ENCODE data around the gene GIT2. TPM values are rescaled to one million over a fixed set of nuclear protein-coding genes. Genes with fewer than 3 reads are reported as not detected.
"Not testable (repeated sequence)": the region's sequence is repeated elsewhere in the genome, so short reads cannot be mapped to it uniquely, and the experiment has no call there.

GIT2 gene
- total RNA-seq, 1 donor from 2014 or later, result 50.5 TPM

DNA sequence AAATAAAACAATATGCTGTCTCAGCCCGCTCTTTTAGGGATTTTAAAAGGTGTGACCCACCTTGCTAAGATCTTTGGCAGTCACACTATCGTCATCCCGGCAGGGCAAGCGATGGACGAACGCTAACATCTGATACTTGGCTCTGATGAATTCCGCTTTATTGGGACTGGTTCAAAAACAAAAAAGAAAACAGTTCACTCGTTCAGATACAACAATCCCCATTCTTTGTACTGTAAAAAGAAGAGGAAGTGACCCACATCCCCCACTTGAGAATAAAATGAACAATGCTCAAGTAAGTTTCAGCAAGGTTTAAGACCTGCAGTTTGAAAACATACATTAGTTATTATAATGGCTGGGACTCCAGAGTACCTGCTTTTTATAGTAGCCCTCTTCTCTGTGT lies 7.3 kb downstream of the GIT2 start:
- no peaks in the 10 kb centered on the region for H3K9me3 ChIP-seq (replicated peaks)
- no peak for DNase-seq
- H3K27me3 ChIP-seq (ENCODE audit: low read depth), result no peaks in the 10 kb centered on the region
- H3K36me3 ChIP-seq, result peaks cover 69% of the 10 kb centered on the region
- peaks cover 50% of the 10 kb centered on the region for H3K4me1 ChIP-seq
- TF ChIP-seq, protein P1, sequence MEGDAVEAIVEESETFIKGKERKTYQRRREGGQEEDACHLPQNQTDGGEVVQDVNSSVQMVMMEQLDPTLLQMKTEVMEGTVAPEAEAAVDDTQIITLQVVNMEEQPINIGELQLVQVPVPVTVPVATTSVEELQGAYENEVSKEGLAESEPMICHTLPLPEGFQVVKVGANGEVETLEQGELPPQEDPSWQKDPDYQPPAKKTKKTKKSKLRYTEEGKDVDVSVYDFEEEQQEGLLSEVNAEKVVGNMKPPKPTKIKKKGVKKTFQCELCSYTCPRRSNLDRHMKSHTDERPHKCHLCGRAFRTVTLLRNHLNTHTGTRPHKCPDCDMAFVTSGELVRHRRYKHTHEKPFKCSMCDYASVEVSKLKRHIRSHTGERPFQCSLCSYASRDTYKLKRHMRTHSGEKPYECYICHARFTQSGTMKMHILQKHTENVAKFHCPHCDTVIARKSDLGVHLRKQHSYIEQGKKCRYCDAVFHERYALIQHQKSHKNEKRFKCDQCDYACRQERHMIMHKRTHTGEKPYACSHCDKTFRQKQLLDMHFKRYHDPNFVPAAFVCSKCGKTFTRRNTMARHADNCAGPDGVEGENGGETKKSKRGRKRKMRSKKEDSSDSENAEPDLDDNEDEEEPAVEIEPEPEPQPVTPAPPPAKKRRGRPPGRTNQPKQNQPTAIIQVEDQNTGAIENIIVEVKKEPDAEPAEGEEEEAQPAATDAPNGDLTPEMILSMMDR (IDR thresholded peaks at IDR 0.05; ENCODE audit: borderline replicate concordance), result no peak
- intact Hi-C loops (cut with micrococcal nuclease), result no loop called here
- peak overlapping the region; percentile 61 for H3K27ac ChIP-seq (replicated peaks)
- no peak overlapping the region for H3K4me3 ChIP-seq

DNA sequence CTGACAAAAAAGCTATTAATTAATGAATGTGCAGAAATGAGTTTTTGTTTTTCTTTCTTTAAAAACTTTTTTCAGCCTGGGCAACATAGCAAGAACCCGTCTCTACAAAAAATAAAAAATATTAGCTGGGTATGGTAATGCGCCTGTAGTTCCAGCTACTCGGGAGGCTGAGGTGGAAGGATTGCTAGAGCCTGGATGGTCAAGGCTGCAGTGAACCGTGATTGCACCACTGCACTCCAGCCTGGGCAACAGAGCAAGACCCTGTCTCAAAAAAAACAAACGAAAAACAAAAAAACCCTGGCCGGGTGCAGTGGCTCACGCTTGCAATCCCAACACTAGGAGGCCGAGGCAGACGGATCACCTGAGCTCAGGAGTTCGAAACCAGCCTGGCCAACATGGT lies 7.9 kb downstream of the GIT2 start:
- Histone ChIP-seq H3K4me3 (no peak overlapping the region), H3K4me1 (peaks cover 50% of the 10 kb centered on the region), H3K27me3 (ENCODE audit: low read depth) (no peaks in the 10 kb centered on the region), H3K27ac (replicated peaks) (peak overlapping the region; percentile 61), H3K36me3 (peaks cover 76% of the 10 kb centered on the region), H3K9me3 (replicated peaks) (no peaks in the 10 kb centered on the region)
- intact Hi-C loops (cut with micrococcal nuclease), result no loop called here
- no peak for DNase-seq
- TF ChIP-seq, protein P1 (IDR thresholded peaks at IDR 0.05; ENCODE audit: borderline replicate concordance), result no peak

DNA sequence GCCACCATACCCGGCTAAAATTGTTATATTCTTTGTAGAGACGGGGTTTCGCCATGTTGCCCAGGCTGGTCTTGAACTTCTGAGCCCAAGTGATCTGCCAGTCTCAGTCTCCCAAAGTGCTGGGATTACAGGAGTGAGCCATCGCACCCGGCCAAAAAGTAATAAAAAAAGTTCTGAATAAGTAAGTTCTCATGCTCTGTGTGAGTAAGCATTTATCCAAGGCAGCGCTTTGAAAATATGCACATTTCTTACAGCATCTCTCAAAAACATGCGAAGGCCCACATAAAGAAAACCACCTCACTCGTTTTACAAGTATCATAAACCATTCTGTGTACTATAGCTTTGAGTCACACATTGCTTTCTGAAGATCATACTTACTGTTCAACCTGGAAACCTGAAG lies 8.6 kb downstream of the GIT2 start:
- H3K27me3 ChIP-seq (ENCODE audit: low read depth), result no peaks in the 10 kb centered on the region
- no peaks in the 10 kb centered on the region for H3K9me3 ChIP-seq (replicated peaks)
- H3K27ac ChIP-seq (replicated peaks), result no peak overlapping the region
- no peak overlapping the region for H3K4me3 ChIP-seq
- no peak for DNase-seq
- TF ChIP-seq, protein P1 (IDR thresholded peaks at IDR 0.05; ENCODE audit: borderline replicate concordance), result no peak
- intact Hi-C loops (cut with micrococcal nuclease), result no loop called here
- H3K36me3 ChIP-seq, result peaks cover 82% of the 10 kb centered on the region
- H3K4me1 ChIP-seq, result peaks cover 49% of the 10 kb centered on the region

DNA sequence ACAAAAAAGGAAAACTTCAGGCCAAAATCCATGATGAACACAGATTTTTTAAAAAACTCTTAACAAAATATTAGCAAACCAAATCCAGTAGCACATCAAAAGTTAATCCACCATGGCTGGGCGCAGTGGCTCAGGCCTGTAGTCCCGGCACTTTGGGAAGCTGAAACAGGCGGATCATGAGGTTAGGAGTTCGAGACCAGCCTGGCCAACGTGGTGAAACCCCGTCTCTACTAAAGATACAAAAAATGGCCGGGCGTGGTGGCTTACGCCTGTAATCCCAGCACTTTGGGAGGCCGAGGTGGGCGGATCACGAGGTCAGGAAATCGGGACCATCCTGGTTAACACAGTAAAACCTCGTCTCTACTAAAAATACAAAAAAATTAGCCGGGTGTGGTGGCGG lies 9.9 kb downstream of the GIT2 start:
- H3K4me3 ChIP-seq; H3K27ac ChIP-seq (replicated peaks); H3K9me3 ChIP-seq (replicated peaks); DNase-seq; H3K27me3 ChIP-seq (ENCODE audit: low read depth); intact Hi-C loops (cut with micrococcal nuclease): not testable (repeated sequence)
- peaks cover 41% of the 10 kb centered on the region for H3K4me1 ChIP-seq
- H3K36me3 ChIP-seq, result peaks cover 88% of the 10 kb centered on the region

DNA sequence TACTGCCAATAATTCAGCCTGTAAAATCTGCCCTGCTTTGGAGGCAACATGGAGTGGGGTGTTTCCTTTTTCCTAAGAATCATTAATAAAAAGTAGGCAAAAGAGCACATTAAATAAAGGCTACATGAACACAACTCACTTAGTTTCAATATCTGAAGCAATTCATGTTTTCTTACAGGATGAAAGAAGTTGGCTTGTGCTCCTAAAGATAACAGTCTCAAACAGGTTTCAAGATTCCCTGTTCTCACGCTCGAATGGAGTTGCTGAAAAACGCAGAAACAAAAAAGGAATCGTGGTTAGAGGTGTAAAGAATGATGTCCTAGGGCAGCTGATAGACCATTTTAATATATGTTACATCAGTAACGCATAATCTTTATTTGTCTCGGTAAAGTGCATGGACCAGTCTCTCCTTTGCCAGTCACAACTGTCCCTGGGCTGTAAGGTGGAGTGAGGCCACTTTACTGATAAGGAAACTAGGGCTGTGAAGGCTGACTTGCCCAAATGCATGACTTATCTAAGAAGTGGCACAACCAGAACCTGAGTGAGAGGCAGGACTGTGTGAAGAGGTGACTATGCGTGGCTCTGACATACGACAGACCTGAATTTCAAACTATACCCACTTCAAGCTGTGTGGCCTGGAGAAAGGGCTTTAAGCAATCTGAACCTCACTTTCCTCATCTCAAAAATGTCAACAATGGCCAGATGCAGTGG lies 12.6 kb downstream of the GIT2 start:
- TF ChIP-seq, protein P1 (IDR thresholded peaks at IDR 0.05; ENCODE audit: borderline replicate concordance), result no peak
- no peak for DNase-seq
- H3K36me3 ChIP-seq, result peaks cover 98% of the 10 kb centered on the region

GRCh38 chr12:109982210-109982609 lies 14.0 kb downstream of the GIT2 start:
- H3K27ac ChIP-seq (replicated peaks), result no peak overlapping the region
- intact Hi-C loops (cut with micrococcal nuclease), result no loop called here
- peaks cover 22% of the 10 kb centered on the region for H3K4me1 ChIP-seq
- H3K9me3 ChIP-seq (replicated peaks), result no peaks in the 10 kb centered on the region
- no peaks in the 10 kb centered on the region for H3K27me3 ChIP-seq (ENCODE audit: low read depth)
- no peak for DNase-seq
- H3K36me3 ChIP-seq, result peaks cover 98% of the 10 kb centered on the region
- TF ChIP-seq, protein P1 (IDR thresholded peaks at IDR 0.05; ENCODE audit: borderline replicate concordance), result no peak
- no peak overlapping the region for H3K4me3 ChIP-seq

More for the DNA sequence above, 12.6 kb downstream of the GIT2 start:
- Histone ChIP-seq H3K4me1 (peaks cover 27% of the 10 kb centered on the region), H3K9me3 (replicated peaks) (no peaks in the 10 kb centered on the region), H3K4me3 (no peak overlapping the region), H3K27me3 (ENCODE audit: low read depth) (no peaks in the 10 kb centered on the region), H3K27ac (replicated peaks) (peak overlapping the region; percentile 50)
- intact Hi-C loops (cut with micrococcal nuclease), result no loop called here
